Sciatic nerve (tissue), 2 donors: ENCODE results near the gene TMEM144. TPM values are rescaled to one million over a fixed set of nuclear protein-coding genes. Genes with fewer than 3 reads are reported as not detected.
"Not testable (repeated sequence)": the region's sequence is repeated elsewhere in the genome, so short reads cannot be mapped to it uniquely, and the experiment has no call there.

Experiments
- ATAC-seq: fragments of 200-7000 bp; cut with Tn5 transposase; one replicate; pipeline ENCODE4 v1.9.1; 2020; ENCODE audit warnings: mild to moderate bottlenecking, moderate library complexity
- DNase-seq: peaks from one replicate; pipeline ENCODE4 v3.0.0-alpha.2; 2020; ENCODE audit warnings: low spot score
- intact Hi-C: fragments of 100-400 bp; cut with DNase I; formaldehyde crosslinking; loops from one replicate; pipeline ENCODE4 v1.14.2; 2022
- total RNA-seq: library from RNA; stranded (reverse); fragmentation: NEBNext Ultra II Directional; extraction: Animal tissue kit (Norgen Biotek cat#: 25700); gene quantifications from one replicate; pipeline ENCODE4 v1.2.1, GENCODE V29; 2021
- donor health status: DM: no; HTN: no; CAD: no.
- donor health status: DM: no; HTN: no; CAD: no.

Gene TMEM144
- total RNA-seq, 1 donor from 2014 or later: 11.9 TPM

GRCh38 chr4:158224999-158225398 is 14.7 kb downstream of the TMEM144 start:
- intact Hi-C loops, DNase-seq, ATAC-seq: not testable (repeated sequence)

- intact Hi-C loops, DNase-seq, ATAC-seq: not testable (repeated sequence)
These were observed 17.6 kb downstream of the TMEM144 start for GRCh38 chr4:158227880-158228279.

GRCh38 chr4:158228399-158228798 is 18.1 kb downstream of the TMEM144 start:
- intact Hi-C loops, DNase-seq, ATAC-seq: not testable (repeated sequence)

GRCh38 chr4:158229768-158230167 is 19.5 kb downstream of the TMEM144 start:
- ATAC-seq (no peak), DNase-seq (no peak)
- intact Hi-C loops: no loop called here

- intact Hi-C loops: no loop called here
- ATAC-seq (no peak), DNase-seq (no peak)
These were observed 24.4 kb downstream of the TMEM144 start for GRCh38 chr4:158234671-158235070.

GRCh38 chr4:158236304-158237030 is 26.2 kb downstream of the TMEM144 start:
- ATAC-seq: peak; percentile 22
- intact Hi-C loops: no loop called here
- DNase-seq: no peak

GRCh38 chr4:158238575-158238974 is 28.3 kb downstream of the TMEM144 start:
- no peak for DNase-seq
- intact Hi-C loops: no loop called here
- ATAC-seq: peak; percentile 48

- ATAC-seq (no peak), DNase-seq (no peak)
- intact Hi-C loops: no loop called here
These were observed 28.9 kb downstream of the TMEM144 start for GRCh38 chr4:158239196-158239595.

- ATAC-seq (no peak), DNase-seq (no peak)
- intact Hi-C loops: no loop called here
These were observed 32.8 kb downstream of the TMEM144 start for GRCh38 chr4:158243071-158243470.

GRCh38 chr4:158250321-158250720 is 40.0 kb downstream of the TMEM144 start:
- peak; percentile 71 for ATAC-seq
- intact Hi-C loops: loop anchor here (10.0 kb wide), 1 partner anchor 56 kb away; no protein-coding TSS in a partner anchor
- no peak for DNase-seq

- intact Hi-C loops: loop anchor here (10.0 kb wide), 1 partner anchor 59 kb away; no protein-coding TSS in a partner anchor
- ATAC-seq (peak; percentile 78), DNase-seq (peak; percentile 69)
These were observed 43.2 kb downstream of the TMEM144 start for GRCh38 chr4:158253350-158253980.

- no peak for ATAC-seq
These were observed 44.0 kb downstream of the TMEM144 start for GRCh38 chr4:158254292-158254691.

GRCh38 chr4:158255727-158256324 is 45.5 kb downstream of the TMEM144 start:
- DNase-seq (no peak), ATAC-seq (peak; percentile 63)
- intact Hi-C loops: loop anchor here (10.0 kb wide), 1 partner anchor 61 kb away; no protein-coding TSS in a partner anchor

More at GRCh38 chr4:158254292-158254691, 44.0 kb downstream of the TMEM144 start:
- intact Hi-C loops: loop anchor here (10.0 kb wide), 1 partner anchor 59 kb away; no protein-coding TSS in a partner anchor
- no peak for DNase-seq

GRCh38 chr4:158259955-158260575 is 49.8 kb downstream of the TMEM144 start:
- intact Hi-C loops: loop anchor here (10.0 kb wide), 1 partner anchor 65 kb away; no protein-coding TSS in a partner anchor
- DNase-seq (no peak), ATAC-seq (no peak)

- intact Hi-C loops: no loop called here
- DNase-seq (no peak), ATAC-seq (no peak)
These were observed 51.2 kb downstream of the TMEM144 start for GRCh38 chr4:158261480-158261879.

GRCh38 chr4:158268553-158268952 is 58.3 kb downstream of the TMEM144 start:
- intact Hi-C loops: no loop called here
- ATAC-seq: no peak
- no peak for DNase-seq

- DNase-seq (no peak), ATAC-seq (no peak)
- intact Hi-C loops: no loop called here
These were observed 64.3 kb downstream of the TMEM144 start for GRCh38 chr4:158274636-158275035.

GRCh38 chr4:158277558-158277957 is 67.3 kb downstream of the TMEM144 start:
- intact Hi-C loops: no loop called here
- ATAC-seq (no peak), DNase-seq (no peak)

- intact Hi-C loops: not testable (repeated sequence)
- peak; percentile 87 for ATAC-seq
These were observed 68.8 kb downstream of the TMEM144 start for GRCh38 chr4:158279052-158279451.

More at GRCh38 chr4:158279052-158279451, 68.8 kb downstream of the TMEM144 start:
- not testable (repeated sequence) for DNase-seq
